DND-41 (cell line): ENCODE results near the gene SLC24A3.

Source experiments
- ATAC-seq: fragments of 200-7000 bp; cut with Tn5 transposase; 3 replicates; pipeline ENCODE4 v1.9.1; 2021; ENCODE audit warnings: low read depth; ENCODE audit not compliant: insufficient read depth
- DNase-seq: peaks from one replicate; pipeline ENCODE4 v3.0.0-alpha.2; 2020
- H2AFZ ChIP-seq: 2 replicates; pipeline ENCODE4 v1.6.0; 2012; ENCODE audit warnings: low read depth, low read length
- H3K27ac ChIP-seq: 2 replicates; pipeline ENCODE4 v1.5.1; 2012; ENCODE audit warnings: low read length, inconsistent platforms
- H3K27me3 ChIP-seq: fragments of 200-600 bp; sonication (generic); 2 replicates; pipeline ENCODE4 v1.6.0; 2012; ENCODE audit warnings: low read length, mild to moderate bottlenecking, inconsistent platforms; ENCODE audit not compliant: insufficient read depth, poor library complexity
- H3K36me3 ChIP-seq: 2 replicates; pipeline ENCODE4 v1.5.1; 2012; ENCODE audit warnings: low read length, inconsistent platforms; ENCODE audit not compliant: insufficient read depth
- H3K4me1 ChIP-seq: 2 replicates; pipeline ENCODE4 v1.5.1; 2012; ENCODE audit warnings: mild to moderate bottlenecking, low read length; ENCODE audit not compliant: insufficient read depth
- H3K4me2 ChIP-seq: 2 replicates; pipeline ENCODE4 v1.6.0; 2012; ENCODE audit warnings: mild to moderate bottlenecking, moderate library complexity, low read length, inconsistent platforms; ENCODE audit not compliant: insufficient read depth
- H3K4me3 ChIP-seq, 2 experiments: fragments of 200-600 bp in 1 of 2; shearing (Covaris generic) in 1 of 2; 2 replicates each; pipeline ENCODE4 v1.5.1; 2012 to 2016; ENCODE audit warnings: inconsistent platforms in 2 of 2, low read length in 2 of 2, mild to moderate bottlenecking in 2 of 2, low read depth in 1 of 2, moderate library complexity in 1 of 2
- H3K79me2 ChIP-seq: 2 replicates; pipeline ENCODE4 v1.6.0; 2012; ENCODE audit warnings: low read length, inconsistent platforms; ENCODE audit not compliant: insufficient read depth
- H3K9ac ChIP-seq: 2 replicates; pipeline ENCODE4 v1.6.0; 2012; ENCODE audit warnings: low read depth, mild to moderate bottlenecking, inconsistent platforms, low read length, moderate library complexity
- H3K9me3 ChIP-seq: 2 replicates; pipeline ENCODE4 v1.5.1; 2012; ENCODE audit warnings: low read length, moderate library complexity, mild to moderate bottlenecking, inconsistent platforms; ENCODE audit not compliant: insufficient read depth, severe bottlenecking
- H4K20me1 ChIP-seq: 2 replicates; pipeline ENCODE4 v1.6.0; 2012; ENCODE audit warnings: low read length; ENCODE audit not compliant: insufficient read depth
- EZH2 ChIP-seq: IDR thresholded peaks from 3 replicates; pipeline ENCODE4 v1.6.1; 2012; ENCODE audit warnings: borderline replicate concordance, low read depth, mild to moderate bottlenecking, moderate library complexity, low read length, inconsistent platforms; ENCODE audit not compliant: severe bottlenecking
- TF ChIP-seq, protein P1 (sequence below): IDR thresholded peaks from 2 replicates; pipeline ENCODE4 v1.5.1; 2012; ENCODE audit warnings: borderline replicate concordance, low read length, moderate library complexity, mild to moderate bottlenecking; ENCODE audit not compliant: poor library complexity, severe bottlenecking; ENCODE audit errors: extremely low read depth

The SLC24A3 gene

DNA sequence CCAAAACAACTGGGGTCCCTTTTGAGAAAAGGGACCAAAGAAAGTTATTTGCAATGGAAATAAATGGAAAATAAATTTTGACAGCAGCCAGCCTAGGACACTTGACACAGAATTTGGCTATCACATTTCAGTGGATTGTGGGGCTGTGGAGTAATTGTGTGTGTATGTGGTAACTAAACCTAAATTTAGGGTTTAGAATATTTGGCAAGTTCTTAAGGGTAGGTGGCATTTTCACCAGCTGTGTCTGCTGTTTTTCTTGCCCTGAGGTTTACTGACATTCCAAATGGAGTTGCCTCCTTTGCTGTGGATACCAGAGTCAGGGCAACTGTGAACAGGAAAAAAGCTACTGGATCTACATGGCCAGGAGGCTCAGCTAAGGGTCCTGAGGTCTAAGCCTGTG, 270.9 kb downstream of the SLC24A3 start:
- no peak for TF ChIP-seq EZH2
- TF ChIP-seq, protein P1, sequence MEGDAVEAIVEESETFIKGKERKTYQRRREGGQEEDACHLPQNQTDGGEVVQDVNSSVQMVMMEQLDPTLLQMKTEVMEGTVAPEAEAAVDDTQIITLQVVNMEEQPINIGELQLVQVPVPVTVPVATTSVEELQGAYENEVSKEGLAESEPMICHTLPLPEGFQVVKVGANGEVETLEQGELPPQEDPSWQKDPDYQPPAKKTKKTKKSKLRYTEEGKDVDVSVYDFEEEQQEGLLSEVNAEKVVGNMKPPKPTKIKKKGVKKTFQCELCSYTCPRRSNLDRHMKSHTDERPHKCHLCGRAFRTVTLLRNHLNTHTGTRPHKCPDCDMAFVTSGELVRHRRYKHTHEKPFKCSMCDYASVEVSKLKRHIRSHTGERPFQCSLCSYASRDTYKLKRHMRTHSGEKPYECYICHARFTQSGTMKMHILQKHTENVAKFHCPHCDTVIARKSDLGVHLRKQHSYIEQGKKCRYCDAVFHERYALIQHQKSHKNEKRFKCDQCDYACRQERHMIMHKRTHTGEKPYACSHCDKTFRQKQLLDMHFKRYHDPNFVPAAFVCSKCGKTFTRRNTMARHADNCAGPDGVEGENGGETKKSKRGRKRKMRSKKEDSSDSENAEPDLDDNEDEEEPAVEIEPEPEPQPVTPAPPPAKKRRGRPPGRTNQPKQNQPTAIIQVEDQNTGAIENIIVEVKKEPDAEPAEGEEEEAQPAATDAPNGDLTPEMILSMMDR: no peak
- Histone ChIP-seq H4K20me1 (no peaks in the 10 kb centered on the region), H3K27ac (no peak overlapping the region), H2AFZ (no peak overlapping the region), H3K79me2 (no peaks in the 10 kb centered on the region), H3K9me3 (no peaks in the 10 kb centered on the region), H3K4me1 (no peaks in the 10 kb centered on the region), H3K4me3 (no peak overlapping the region), H3K9ac (no peak overlapping the region), H3K4me2 (no peak overlapping the region), H3K27me3 (no peaks in the 10 kb centered on the region), H3K36me3 (no peaks in the 10 kb centered on the region)
- DNase-seq (no peak), ATAC-seq (no peak)

DNA sequence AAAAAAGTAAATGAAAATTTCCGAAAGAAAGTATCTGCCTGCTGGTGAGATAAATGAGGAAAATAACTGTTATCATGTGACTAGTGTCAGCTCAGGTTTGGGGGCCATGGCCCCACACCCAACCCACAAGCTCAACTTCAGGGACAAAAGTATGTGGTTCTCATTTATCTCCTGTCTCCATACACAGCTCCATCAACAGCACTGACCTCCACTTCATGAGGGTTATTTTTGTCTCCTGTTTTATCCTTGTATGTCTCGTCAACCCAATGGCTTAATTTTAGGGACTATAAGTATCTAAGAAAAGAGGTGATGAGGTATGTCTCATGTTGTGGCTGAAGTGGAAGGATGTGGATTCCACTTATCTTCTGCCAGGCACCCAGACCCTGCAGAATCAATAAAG, 274.0 kb downstream of the SLC24A3 start:
- Histone ChIP-seq H4K20me1 (no peaks in the 10 kb centered on the region), H3K4me1 (no peaks in the 10 kb centered on the region), H3K4me2 (no peak overlapping the region), H3K27ac (no peak overlapping the region), H3K36me3 (no peaks in the 10 kb centered on the region), H3K4me3 (no peak overlapping the region), H3K9me3 (peaks cover 2% of the 10 kb centered on the region), H3K9ac (no peak overlapping the region), H3K27me3 (peaks cover 3% of the 10 kb centered on the region), H3K79me2 (no peaks in the 10 kb centered on the region), H2AFZ (no peak overlapping the region)
- TF ChIP-seq, protein P1: no peak
- TF ChIP-seq EZH2: no peak
- ATAC-seq (no peak), DNase-seq (no peak)

DNA sequence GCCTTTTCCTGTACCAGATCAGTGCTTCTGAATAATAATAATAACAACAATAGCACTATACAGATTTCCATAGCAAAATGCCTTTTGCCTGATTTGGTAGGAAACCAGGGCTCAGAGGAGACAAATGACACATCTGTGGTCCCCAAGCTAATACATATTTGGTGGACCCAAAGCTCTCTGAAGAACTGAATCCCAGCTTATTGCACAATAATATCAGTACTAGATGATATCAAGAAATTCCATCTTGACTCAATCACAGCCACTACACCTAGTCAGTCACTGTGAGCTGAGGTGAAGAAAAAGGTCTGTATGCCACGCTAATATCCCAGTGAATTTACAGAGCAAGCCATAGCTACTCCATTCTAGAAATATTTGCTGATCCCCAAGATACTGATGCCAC, 275.0 kb downstream of the SLC24A3 start:
- Histone ChIP-seq H3K4me2 (no peak overlapping the region), H3K79me2 (no peaks in the 10 kb centered on the region), H4K20me1 (no peaks in the 10 kb centered on the region), H3K9me3 (peaks cover 2% of the 10 kb centered on the region), H3K4me3 (no peak overlapping the region), H3K9ac (no peak overlapping the region), H3K27me3 (peaks cover 3% of the 10 kb centered on the region), H2AFZ (no peak overlapping the region), H3K36me3 (no peaks in the 10 kb centered on the region), H3K27ac (no peak overlapping the region), H3K4me1 (no peaks in the 10 kb centered on the region)
- DNase-seq (no peak), ATAC-seq (no peak)
- TF ChIP-seq, protein P1: no peak
- no peak for TF ChIP-seq EZH2

DNA sequence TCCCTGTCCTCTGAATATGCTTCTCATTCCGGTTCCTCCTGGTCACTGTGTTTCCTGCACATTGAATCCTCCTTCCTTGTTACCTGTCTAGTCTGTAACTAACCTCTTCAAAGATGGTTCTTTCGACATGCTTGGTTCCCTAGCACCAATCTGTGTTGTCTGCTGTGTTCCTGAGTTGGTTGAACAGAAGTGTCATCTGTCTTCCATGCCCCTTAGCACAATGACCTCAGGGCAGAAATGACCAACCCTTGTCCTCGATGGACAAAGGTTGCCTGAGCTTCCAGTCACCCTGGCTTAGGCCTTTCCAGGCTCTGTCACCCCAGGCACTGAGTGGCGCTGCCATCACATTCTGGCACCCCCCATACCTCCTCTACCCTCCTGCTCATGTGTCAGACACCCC, 278.8 kb downstream of the SLC24A3 start:
- no peak overlapping the region for H2AFZ ChIP-seq
- no peaks in the 10 kb centered on the region for H3K36me3 ChIP-seq
- H3K4me3 ChIP-seq: no peak overlapping the region
- no peak for TF ChIP-seq EZH2
- TF ChIP-seq, protein P1: no peak
- H3K4me1 ChIP-seq: no peaks in the 10 kb centered on the region
- peaks cover 3% of the 10 kb centered on the region for H3K27me3 ChIP-seq
- no peaks in the 10 kb centered on the region for H3K79me2 ChIP-seq
- no peak for DNase-seq
- no peak overlapping the region for H3K9ac ChIP-seq
- ATAC-seq: no peak
- no peak overlapping the region for H3K4me2 ChIP-seq
- H3K27ac ChIP-seq: no peak overlapping the region
- H3K9me3 ChIP-seq: peaks cover 2% of the 10 kb centered on the region
- H4K20me1 ChIP-seq: no peaks in the 10 kb centered on the region
